ENCODE measurements around the gene THRSP. TPM values are rescaled to one million over a fixed set of nuclear protein-coding genes. Genes with fewer than 3 reads are reported as not detected.
A peak's percentile ranks its signal among the peaks of the same experiment; 100 is the strongest.
"Not testable (repeated sequence)": the region's sequence is repeated elsewhere in the genome, so short reads cannot be mapped to it uniquely, and the experiment has no call there.

THRSP gene
- total RNA-seq = not detected

- no peak for DNase-seq
Observed at GRCh38 chr11:78063440-78064181, at the start of gene THRSP. Gene THRSP, plus strand, starts transcription at chr11:78063861. Its CDS starts 21 bp downstream, at chr11:78063882.

- DNase-seq = not testable (repeated sequence)
Observed at GRCh38 chr11:78014937-78015520, 48.6 kb upstream of the THRSP start.

DNA sequence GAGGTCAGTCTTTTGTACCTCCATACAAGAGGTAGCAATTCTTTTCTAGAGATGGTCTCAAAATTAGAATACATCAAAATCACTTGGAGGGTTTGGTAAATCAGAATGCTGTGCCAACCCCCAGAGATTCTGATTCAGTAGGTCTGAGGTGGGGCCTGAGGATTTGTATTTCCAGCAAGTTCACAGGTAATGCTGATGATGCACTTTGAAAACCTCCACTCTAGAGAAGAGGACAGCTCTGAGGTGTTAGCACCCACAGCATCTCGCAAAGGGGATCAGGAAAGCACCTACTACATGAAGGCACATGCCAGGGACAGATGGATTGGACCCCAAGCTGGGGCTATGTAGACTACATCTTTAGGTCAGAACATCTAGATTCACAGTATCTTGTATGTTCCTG, 47.8 kb upstream of the THRSP start:
- no peak for DNase-seq

DNA sequence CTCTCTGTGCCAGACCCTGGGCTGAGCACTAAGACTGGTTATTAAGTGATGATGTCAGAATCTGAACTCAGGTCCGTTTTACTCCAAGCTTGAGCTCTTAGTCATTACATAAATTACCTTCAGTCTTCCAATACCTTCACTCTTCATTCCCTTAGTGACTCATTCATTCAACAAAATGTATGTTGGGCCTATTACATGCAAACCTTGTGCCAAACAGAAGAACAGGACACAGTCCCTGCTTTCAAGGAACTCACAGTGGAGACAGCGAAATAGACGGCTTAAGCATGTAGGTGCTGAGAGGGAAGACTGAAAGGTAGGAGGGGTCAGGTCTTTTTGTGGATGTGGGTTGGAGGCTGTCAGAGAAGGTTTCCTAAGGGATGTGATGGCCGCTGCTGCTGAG, 43.9 kb upstream of the THRSP start:
- DNase-seq = no peak

GRCh38 chr11:78020246-78020645, 43.4 kb upstream of the THRSP start:
- no peak for DNase-seq

DNA sequence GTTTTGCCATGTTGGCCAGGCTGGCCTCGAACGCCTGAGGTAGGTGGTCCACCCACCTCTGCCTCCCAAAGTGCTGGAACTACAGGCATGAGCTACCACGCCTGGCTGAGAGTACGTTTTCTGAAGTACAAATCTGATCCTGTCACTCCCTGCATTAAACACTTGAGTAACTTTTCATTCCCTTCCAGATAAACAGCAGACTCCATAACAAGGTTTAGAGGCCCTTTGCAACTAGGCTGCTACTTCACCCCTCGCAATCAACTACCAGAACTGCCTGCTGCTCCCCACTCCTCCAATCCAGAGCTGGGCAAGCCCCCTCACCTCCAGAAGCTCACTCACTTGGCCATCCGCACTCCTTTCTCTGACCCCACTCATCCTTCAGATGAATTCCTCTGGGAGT, 42.0 kb upstream of the THRSP start:
- no peak for DNase-seq

DNA sequence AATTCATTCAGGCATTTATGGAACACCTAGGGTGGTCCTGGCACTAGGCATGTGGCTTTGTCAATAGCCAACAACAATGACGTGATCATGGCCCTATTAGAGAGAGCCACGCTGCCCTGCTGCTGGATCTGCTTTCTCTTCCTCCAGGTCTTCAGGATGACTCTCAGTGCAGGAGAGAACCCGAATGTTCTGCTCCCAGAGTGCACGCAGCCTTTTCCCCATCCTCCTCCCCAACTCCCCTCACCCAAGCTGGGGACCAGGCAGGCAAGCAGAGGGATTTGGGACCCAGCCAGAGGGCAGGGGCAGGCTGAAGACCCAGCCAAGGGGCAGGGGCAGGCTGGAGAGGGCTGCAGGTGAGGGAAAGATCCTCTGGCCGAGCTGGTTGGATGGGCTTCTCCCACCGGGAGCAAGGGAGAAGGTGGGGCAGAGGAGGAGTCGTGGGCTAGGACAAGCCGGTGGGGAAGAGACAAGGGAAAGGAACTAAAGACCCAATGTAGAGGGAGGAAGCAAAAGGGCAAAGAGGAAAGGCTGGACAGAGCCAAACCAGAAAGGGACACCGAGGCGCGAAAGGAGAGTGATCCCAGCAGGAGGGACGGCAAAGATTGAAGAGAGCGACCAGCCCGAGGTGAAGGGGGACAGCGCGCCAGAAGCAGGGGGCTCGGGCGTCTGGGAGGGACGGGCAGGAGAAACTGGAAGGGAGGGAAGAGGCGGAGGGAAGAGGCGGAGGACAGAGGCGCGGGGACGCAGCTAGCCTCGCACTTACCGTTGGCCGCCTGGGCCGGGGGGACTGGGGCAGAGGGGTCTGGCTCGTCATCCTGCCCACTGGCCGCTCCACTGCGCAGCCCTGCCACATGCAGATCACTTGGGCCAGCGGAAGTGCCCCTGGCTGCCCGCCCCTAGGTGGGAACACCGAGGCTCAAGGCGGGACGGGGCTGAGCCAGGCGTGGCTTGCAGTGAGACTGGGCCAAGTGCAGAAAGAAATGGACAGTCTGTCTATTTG, 41.0 kb upstream of the THRSP start, which contains the start of gene KCTD14:
Gene KCTD14, minus strand, starts transcription at position 880 of the 1,000 bp plus-strand sequence. Its CDS starts 27 bp downstream, at position 853.
- DNase-seq = no peak

- DNase-seq = no peak
Observed at GRCh38 chr11:78023426-78023825, 40.2 kb upstream of the THRSP start.

- DNase-seq = no peak
Observed at GRCh38 chr11:78025378-78025777, 38.3 kb upstream of the THRSP start.

DNA sequence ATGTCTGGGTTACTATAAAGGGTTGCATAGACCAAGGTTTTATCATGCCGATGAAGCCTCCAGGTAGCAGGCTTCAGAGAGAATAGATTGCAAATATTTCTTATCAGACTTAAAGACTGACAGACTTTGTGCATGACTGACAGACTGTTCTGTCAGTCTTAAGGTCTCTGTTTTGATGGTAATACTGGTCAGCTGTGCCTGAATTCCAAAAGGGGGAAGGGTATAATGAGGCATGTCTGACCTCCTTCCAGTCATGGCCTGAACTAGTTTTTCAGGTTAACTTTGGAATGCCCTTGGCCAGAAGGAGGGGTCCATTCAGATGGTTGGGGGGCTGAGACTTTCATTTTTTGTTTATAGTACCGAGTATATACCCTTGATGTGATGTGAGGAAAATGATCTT, 35.9 kb upstream of the THRSP start:
- DNase-seq = no peak

- not testable (repeated sequence) for DNase-seq
Observed at GRCh38 chr11:78028423-78028822, 35.2 kb upstream of the THRSP start.

- peak; percentile 80 for DNase-seq
Observed at GRCh38 chr11:78030429-78031325, 33.0 kb upstream of the THRSP start.

DNA sequence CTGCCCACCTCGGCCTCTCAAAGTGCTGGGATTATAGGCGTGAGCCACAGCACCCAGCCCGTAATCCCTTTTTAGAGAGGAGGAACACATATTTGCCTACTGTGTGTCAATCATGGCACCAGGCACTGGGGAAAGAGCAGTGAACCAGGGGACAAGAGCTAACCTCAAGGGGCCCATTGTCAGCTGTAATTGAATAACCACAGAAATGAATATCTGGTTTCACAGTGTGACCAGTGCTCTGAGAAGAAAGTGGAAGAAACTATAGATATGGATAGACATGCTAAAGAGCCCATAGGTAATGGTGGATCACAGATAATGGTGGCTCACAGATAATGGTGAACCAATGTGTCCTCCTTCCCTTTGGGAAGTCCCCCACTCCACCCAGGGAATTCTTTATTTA, 32.0 kb upstream of the THRSP start:
- DNase-seq = no peak

- DNase-seq = no peak
Observed at GRCh38 chr11:78032090-78032489, 31.6 kb upstream of the THRSP start.

DNA sequence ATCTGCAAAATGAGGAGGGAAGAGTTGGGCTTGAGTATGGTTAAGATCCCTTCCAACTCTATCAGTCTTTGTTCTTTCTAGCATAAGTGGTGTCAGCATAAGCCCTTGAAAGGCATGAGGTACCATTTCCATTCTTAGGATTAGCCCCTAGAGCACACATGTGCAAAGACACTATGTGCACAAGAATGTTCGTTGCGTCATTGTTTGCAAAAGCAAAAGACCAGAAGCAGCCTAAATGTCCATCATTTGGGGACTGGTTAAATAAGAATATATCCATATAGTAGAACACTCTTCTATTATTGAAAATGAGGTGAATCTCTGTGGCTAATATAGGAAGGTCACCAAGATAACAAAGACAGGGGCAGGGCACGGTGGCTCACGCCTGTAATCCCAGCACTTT, 30.6 kb upstream of the THRSP start:
- no peak for DNase-seq

- DNase-seq = no peak
Observed at GRCh38 chr11:78034623-78035022, 29.0 kb upstream of the THRSP start.

DNA sequence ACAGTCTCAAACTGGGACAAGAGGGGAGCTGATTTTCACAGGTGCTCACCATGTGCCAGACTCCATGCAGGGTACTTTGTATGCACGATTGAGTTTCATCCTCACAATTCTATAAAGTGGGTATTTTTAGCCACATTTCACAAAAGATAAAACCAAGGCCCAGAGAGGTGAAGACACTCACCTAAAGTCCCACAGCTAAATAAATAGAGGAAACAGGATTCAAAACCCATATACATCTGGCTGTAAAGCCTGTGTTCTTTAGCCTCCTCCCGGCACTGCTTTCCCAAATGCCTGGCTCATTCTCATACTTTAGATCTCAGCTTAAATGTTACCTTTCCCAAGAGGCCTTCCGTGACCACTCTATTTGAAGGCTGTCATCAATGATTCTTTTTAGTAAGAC, 27.3 kb upstream of the THRSP start:
- no peak for DNase-seq

DNA sequence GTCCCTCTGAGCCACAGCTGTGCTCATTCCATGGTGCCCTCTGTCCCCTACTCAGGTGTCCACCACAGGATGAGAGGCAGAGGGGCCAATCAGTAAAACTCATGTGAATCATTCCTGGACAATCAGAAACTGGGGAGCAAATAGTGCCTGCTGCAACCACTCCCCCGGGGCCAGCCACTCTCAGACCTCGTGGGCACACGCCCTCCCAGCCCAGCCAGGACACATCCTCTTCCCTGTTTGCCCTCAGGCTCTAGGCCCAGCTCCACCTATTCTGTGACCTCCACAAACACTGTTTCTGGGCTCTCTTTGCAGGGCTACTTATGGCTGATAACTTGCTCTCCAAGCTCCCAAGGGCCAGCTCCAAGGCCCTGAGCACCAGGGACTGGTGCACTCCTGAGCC, 26.6 kb upstream of the THRSP start:
- DNase-seq = no peak

GRCh38 chr11:78037825-78038620, 25.6 kb upstream of the THRSP start:
- no peak for DNase-seq

DNA sequence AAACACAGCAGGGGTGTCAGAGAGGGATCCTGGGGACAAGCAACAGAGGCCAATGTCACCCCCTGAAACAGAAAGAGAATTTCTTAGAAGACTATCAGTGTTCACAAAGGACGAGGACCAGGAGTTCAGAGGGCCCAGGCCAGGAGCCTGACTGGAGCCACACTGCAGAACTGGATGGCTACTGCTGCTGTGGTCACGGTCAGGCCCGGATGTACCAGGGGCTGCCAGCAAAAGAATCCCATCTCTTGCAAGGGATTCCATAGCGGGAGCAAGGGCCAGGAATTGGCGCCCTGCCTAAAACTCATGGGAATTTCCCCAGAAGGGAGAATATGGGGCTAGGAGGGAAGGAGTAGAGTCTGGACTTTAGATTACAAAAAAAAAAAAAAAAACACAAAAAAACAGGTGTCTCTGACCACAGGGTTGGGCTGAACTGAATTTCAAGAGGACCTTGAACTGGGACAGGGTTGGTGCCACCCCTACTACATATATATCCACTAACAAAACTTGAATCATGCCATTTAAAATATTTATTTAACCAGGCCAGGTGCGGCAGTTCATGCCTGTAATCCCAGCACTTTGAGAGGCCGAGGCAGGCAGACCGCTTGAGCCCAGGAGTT, 24.9 kb upstream of the THRSP start:
- no peak for DNase-seq
